Daoy (cell line): ENCODE data around the gene CPTP. TPM values are rescaled to one million over a fixed set of nuclear protein-coding genes. Genes with fewer than 3 reads are reported as not detected.

Source experiments
- total RNA-seq: library from RNA; depleted of rRNA; stranded (reverse); fragments of >200 nt; shearing (Covaris generic); gene quantifications from 2 replicates; pipeline ENCODE4 v1.2.3, GENCODE V29; 2014; rRNA removed

CPTP gene
- total RNA-seq, 1 experiment from 2014 or later = 12.9 TPM

Other genes with a start within 250 kb of the CPTP start
- 14.8 and 19.1 TPM in 2 replicates for gene C1orf159, start 208.7 kb upstream of the CPTP start, total RNA-seq
- not detected in 2 replicates for gene TTLL10, start 150.9 kb upstream of the CPTP start, total RNA-seq
- 0.89 and 1.9 TPM in 2 replicates for gene TNFRSF18, start 118.2 kb upstream of the CPTP start, total RNA-seq
- not detected in 2 replicates for gene TNFRSF4, start 110.6 kb upstream of the CPTP start, total RNA-seq
- gene SDF4, start 92.8 kb upstream of the CPTP start, total RNA-seq = 84.4 and 91.8 TPM in 2 replicates
- gene B3GALT6, start 92.6 kb upstream of the CPTP start, total RNA-seq = 44.5 and 49.1 TPM in 2 replicates
- gene C1QTNF12, start 78.1 kb upstream of the CPTP start, total RNA-seq = 0.36 TPM in 1 of 2 replicates, not detected in the other
- 82.1 and 87.3 TPM in 2 replicates for gene UBE2J2, start 50.9 kb upstream of the CPTP start, total RNA-seq
- 0.71 and 0.86 TPM in 2 replicates for gene SCNN1D, start 44.4 kb upstream of the CPTP start, total RNA-seq
- 17.5 and 19.3 TPM in 2 replicates for gene ACAP3, start 16.9 kb upstream of the CPTP start, total RNA-seq
- 18.8 and 39.8 TPM in 2 replicates for gene PUSL1, start 16.2 kb upstream of the CPTP start, total RNA-seq
- gene INTS11, start 142 bp upstream of the CPTP start, total RNA-seq = 76.5 and 95.7 TPM in 2 replicates
- gene TAS1R3, start 6.5 kb downstream of the CPTP start, total RNA-seq = under 0.01 TPM in 1 of 2 replicates, not detected in the other
- gene DVL1, start 24.6 kb downstream of the CPTP start, total RNA-seq = 44.4 and 65.5 TPM in 2 replicates
- gene MXRA8, start 33.8 kb downstream of the CPTP start, total RNA-seq = 0.23 TPM in 1 of 2 replicates, not detected in the other
- 267 and 308 TPM in 2 replicates for gene AURKAIP1, start 50.4 kb downstream of the CPTP start, total RNA-seq
- gene CCNL2, start 74.5 kb downstream of the CPTP start, total RNA-seq = 58.8 and 81.7 TPM in 2 replicates
- 303 and 385 TPM in 2 replicates for gene MRPL20, start 82.5 kb downstream of the CPTP start, total RNA-seq
- gene ANKRD65, start 96.5 kb downstream of the CPTP start, total RNA-seq = not detected in 2 replicates
- gene VWA1, start 110.9 kb downstream of the CPTP start, total RNA-seq = 2.2 and 5.7 TPM in 2 replicates
- gene ATAD3C, start 124.9 kb downstream of the CPTP start, total RNA-seq = 0.06 and 0.29 TPM in 2 replicates
- gene ATAD3B, start 147.0 kb downstream of the CPTP start, total RNA-seq = 46.8 and 47.5 TPM in 2 replicates
- gene ATAD3A, start 187.4 kb downstream of the CPTP start, total RNA-seq = 85.1 and 85.4 TPM in 2 replicates
- gene TMEM240, start 215.8 kb downstream of the CPTP start, total RNA-seq = 0.11 TPM in 1 of 2 replicates, not detected in the other